Ovary (tissue), 9 donors: ENCODE results near the gene CENPX. TPM values are rescaled to one million over a fixed set of nuclear protein-coding genes. Genes with fewer than 3 reads are reported as not detected.

Source experiments
- DNase-seq, 5 donors: peaks; one replicate each; pipeline ENCODE4 v3.0.0-alpha.2; 2019 to 2020
- H3K27ac ChIP-seq, 2 donors: fragments of 200-600 bp; one replicate each; pipeline versions ENCODE4 v1.5.1 to v1.8.0; 2019 to 2022
- H3K27me3 ChIP-seq: fragments of 200-600 bp; one replicate; pipeline ENCODE4 v1.8.0; 2022
- H3K36me3 ChIP-seq: fragments of 200-600 bp; sonication (generic); one replicate; pipeline ENCODE4 v1.5.1; 2019
- H3K4me1 ChIP-seq: one replicate; pipeline ENCODE4 v1.8.1; 2013; ENCODE audit warnings: mild to moderate bottlenecking, moderate library complexity; ENCODE audit not compliant: insufficient read depth
- H3K4me3 ChIP-seq: fragments of 200-600 bp; sonication (generic); one replicate; pipeline ENCODE4 v1.5.1; 2017
- H3K9me3 ChIP-seq, 2 donors: fragments of 200-600 bp in 1 of 2; sonication (generic) in 1 of 2; one replicate each; pipeline versions ENCODE4 v1.5.1 to v1.8.1; 2013 to 2019; ENCODE audit warnings: mild to moderate bottlenecking in 1 of 2, moderate library complexity in 1 of 2
- EP300 ChIP-seq: sonication (generic); formaldehyde crosslinking; IDR thresholded peaks from one replicate; pipeline ENCODE4 v1.6.1; 2017; ENCODE audit warnings: antibody characterized with exemption
- POLR2A ChIP-seq: fragments of 450-650 bp; IDR thresholded peaks from one replicate; pipeline ENCODE4 v1.6.1; 2017; ENCODE audit warnings: antibody characterized with exemption, mild to moderate bottlenecking, moderate library complexity
- WGBS, 3 donors: extraction: QIAGEN DNeasy Blood & Tissue Kit in 1 of 3; methylation state at CpG; one replicate each; pipeline versions ENCODE4 v1.1.5 to v1.1.7; 2013 to 2017; 5-methylcytosine and 5-hydroxymethylcytosine counted together
- intact Hi-C, 4 donors: fragments of 100-400 bp; cut with DNase I; formaldehyde crosslinking; loops; one replicate each; pipeline versions ENCODE4 v1.11.0 to v1.15.1; 2022 to 2023
- polyA plus RNA-seq, 2 donors: library from polyadenylated mRNA; stranded (reverse); fragments of 200-250 nt in 1 of 2; fragments of 350-450 nt in 1 of 2; fragmentation: Illumina TruSeq in 1 of 2; extraction: RNeasy Lipid Tissue Mini Kit (QIAGEN cat#74804) in 1 of 2; gene quantifications; one replicate each; pipeline ENCODE4 v1.2.3, GENCODE V29; 2013 to 2014
- total RNA-seq, 7 donors: library from RNA; depleted of rRNA in 2 of 7; stranded (reverse); fragments of >200 nt in 2 of 7; fragmentation: NEBNext Ultra II Directional in 3 of 7; extraction: Animal tissue kit (Norgen Biotek cat#: 25700) in 3 of 7; gene quantifications; one replicate each; pipeline versions ENCODE4 v1.1.0 to v1.2.4, GENCODE V29; 2016 to 2023
- TF ChIP-seq, protein P1 (sequence below), 3 donors: fragments of 450-650 bp in 2 of 3; fragments of 200-600 bp in 1 of 3; IDR thresholded peaks; one replicate each; pipeline versions ENCODE4 v1.5.1 to v1.8.0; 2016 to 2022; ENCODE audit warnings: antibody characterized with exemption in 3 of 3, mild to moderate bottlenecking in 1 of 3
- donor health status: DM: no; HTN: no; CAD: no; lungs with moderate emphysema.
- donor health status: DM: no; HTN: no; CAD: no.
- donor health status: Bipolar disorder and iron deficiency.
- donor health status: DM: yes; HTN: yes; CAD: no.
- donor health status: DM: no; HTN: no; CAD: no.
- donor health status: DM: yes; HTN: yes; CAD: no.

CENPX gene
- total and polyA plus RNA-seq, 9 donors, result 3.3 to 68.8 (median 35.3) TPM

DNA sequence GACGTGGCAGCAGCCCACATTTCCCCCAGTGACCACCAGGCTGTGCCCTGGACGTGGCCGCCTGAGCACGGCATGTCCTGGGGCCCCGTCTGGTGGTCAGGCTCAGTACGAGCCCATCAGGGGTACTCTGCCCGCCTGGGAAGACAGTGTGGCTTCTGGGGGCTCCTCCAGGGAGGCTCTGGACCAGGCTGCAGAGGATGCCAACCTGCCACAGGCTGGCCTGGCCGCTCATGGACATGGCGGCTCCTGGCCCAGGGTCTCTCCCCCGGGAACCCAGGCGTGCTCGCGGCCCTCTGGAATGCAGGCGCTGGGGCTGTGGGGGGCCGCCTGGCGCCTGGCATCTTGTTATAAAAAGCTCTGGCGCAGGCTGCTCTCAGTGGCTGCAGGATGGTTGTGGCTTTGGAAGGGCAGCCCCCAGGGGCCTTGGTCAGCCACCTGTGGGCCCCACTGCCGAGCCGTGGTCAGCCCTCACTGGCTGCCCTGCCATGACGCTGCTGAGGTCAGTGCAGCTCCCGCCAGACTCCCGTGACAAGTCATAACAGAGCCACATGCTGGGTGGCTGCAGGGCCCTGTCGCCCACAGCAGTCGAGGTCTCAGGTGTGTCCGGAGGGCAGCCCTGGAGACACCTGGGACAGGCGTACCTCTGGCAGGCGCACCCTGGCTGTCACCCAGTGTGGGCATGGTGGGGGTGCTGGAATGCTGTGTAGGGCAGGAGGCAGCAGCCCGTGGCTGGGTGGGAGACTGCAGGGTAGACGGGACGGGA is 15.0 kb downstream of the CENPX start:
- no peak for DNase-seq
- Histone ChIP-seq H3K27me3 (no peaks in the 10 kb centered on the region), H3K9me3 (no peaks in the 10 kb centered on the region), H3K4me3 (no peak overlapping the region), H3K4me1 (peaks cover 7% of the 10 kb centered on the region), H3K27ac (no peak overlapping the region), H3K36me3 (no peaks in the 10 kb centered on the region)
- intact Hi-C loops, result no loop called here
- WGBS, 3 donors, result 85 to 89% (median 87%) methylated on average over 29 to 30 of the region's 30 CpGs
- no peak for TF ChIP-seq EP300
- TF ChIP-seq, protein P1, sequence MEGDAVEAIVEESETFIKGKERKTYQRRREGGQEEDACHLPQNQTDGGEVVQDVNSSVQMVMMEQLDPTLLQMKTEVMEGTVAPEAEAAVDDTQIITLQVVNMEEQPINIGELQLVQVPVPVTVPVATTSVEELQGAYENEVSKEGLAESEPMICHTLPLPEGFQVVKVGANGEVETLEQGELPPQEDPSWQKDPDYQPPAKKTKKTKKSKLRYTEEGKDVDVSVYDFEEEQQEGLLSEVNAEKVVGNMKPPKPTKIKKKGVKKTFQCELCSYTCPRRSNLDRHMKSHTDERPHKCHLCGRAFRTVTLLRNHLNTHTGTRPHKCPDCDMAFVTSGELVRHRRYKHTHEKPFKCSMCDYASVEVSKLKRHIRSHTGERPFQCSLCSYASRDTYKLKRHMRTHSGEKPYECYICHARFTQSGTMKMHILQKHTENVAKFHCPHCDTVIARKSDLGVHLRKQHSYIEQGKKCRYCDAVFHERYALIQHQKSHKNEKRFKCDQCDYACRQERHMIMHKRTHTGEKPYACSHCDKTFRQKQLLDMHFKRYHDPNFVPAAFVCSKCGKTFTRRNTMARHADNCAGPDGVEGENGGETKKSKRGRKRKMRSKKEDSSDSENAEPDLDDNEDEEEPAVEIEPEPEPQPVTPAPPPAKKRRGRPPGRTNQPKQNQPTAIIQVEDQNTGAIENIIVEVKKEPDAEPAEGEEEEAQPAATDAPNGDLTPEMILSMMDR (IDR thresholded peaks at IDR 0.05), result no peak

DNA sequence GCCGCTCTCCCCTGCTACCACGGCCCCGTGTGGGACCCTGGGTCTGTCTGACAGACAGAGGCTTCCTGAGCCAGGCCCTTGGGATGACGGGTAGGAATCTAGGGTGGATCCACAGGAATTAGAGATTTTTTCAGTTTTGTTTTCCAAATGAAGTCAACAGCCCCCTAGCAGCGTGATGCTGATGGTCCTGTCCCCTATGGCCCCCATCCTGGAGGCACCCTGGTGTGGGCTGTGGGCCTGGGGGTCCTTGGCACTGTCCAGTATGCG is 15.5 kb downstream of the CENPX start:
- no peak for DNase-seq
- no peak for TF ChIP-seq POLR2A
- TF ChIP-seq EP300, result no peak
- TF ChIP-seq, protein P1 (IDR thresholded peaks at IDR 0.05), result no peak
- intact Hi-C loops, result no loop called here

GRCh38 chr17:82006468-82007227 is 16.0 kb downstream of the CENPX start:
- Histone ChIP-seq H3K27me3 (no peaks in the 10 kb centered on the region), H3K9me3 (no peaks in the 10 kb centered on the region), H3K36me3 (no peaks in the 10 kb centered on the region), H3K27ac (no peak overlapping the region), H3K4me3 (no peak overlapping the region), H3K4me1 (peaks cover 7% of the 10 kb centered on the region)
- intact Hi-C loops, result no loop called here
- TF ChIP-seq EP300, result no peak
- no peak for TF ChIP-seq POLR2A
- TF ChIP-seq, protein P1 (IDR thresholded peaks at IDR 0.05), result no peak
- DNase-seq, result no peak
- 59 to 63% (median 62%) methylated on average over 23 to 24 of the region's 24 CpGs for WGBS, 3 donors

More for the DNA sequence above, 15.5 kb downstream of the CENPX start:
- H3K27me3 ChIP-seq, result no peaks in the 10 kb centered on the region
- peaks cover 7% of the 10 kb centered on the region for H3K4me1 ChIP-seq
- WGBS, 3 donors, result 71 to 85% (median 84%) methylated on average over 6 of the region's 6 CpGs
- no peak overlapping the region for H3K27ac ChIP-seq
- no peaks in the 10 kb centered on the region for H3K9me3 ChIP-seq
- no peak overlapping the region for H3K4me3 ChIP-seq
- no peaks in the 10 kb centered on the region for H3K36me3 ChIP-seq

DNA sequence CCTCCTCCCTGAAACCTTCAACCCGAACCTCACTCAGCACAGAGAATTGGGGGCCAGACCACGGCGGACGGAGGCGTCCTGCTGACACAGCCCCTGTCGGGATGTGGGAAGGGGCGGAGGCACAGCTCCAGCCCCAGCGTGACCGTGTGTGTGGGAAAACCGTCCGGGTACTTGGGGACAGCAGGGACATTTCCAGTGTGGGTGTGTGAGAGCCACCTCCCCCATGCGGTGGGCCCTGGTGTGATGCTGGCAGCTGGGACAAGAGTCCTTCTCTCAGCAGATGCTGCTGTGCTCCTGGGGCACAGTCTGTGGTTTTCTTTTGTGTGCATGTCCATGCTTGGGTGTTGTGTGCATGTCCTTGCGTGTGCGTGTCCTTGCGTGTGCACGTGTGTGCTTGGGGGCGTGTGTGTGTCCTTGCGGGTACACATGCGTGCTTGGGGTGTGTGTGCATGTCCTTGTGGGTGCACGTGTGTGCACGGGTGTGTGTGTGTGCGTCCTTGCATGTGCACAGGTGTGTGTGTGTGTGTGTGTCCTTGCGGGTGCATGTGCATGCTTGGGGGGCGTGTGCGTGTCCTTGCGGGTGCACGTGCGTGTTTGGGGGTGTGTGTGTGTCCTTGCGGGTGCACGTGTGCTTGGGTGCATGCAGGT is 16.9 kb downstream of the CENPX start:
- 74 to 79% (median 78%) methylated on average over 30 of the region's 30 CpGs for WGBS, 3 donors
- Histone ChIP-seq H3K27ac (no peak overlapping the region), H3K9me3 (no peaks in the 10 kb centered on the region), H3K4me1 (peaks cover 7% of the 10 kb centered on the region), H3K36me3 (no peaks in the 10 kb centered on the region), H3K27me3 (no peaks in the 10 kb centered on the region), H3K4me3 (no peak overlapping the region)
- TF ChIP-seq, protein P1 (IDR thresholded peaks at IDR 0.05), result no peak
- TF ChIP-seq EP300 (no peak), POLR2A (no peak)
- no peak for DNase-seq
- intact Hi-C loops, result no loop called here
